KMS-11 (cell line): Measurements from ENCODE around the gene ZP1.

ENCODE experiments used
- H2AFZ ChIP-seq: fragments of 200-600 bp; sonication (generic); 2 replicates; pipeline ENCODE4 v1.6.1; 2016; ENCODE audit warnings: antibody characterized with exemption, mixed run types, low read depth
- H3K27ac ChIP-seq: fragments of 200-600 bp; sonication (generic); 2 replicates; pipeline ENCODE4 v1.6.1; 2016; ENCODE audit warnings: mild to moderate bottlenecking, mixed run types
- H3K27me3 ChIP-seq: fragments of 200-600 bp; sonication (generic); 2 replicates; pipeline ENCODE4 v1.6.1; 2017; ENCODE audit warnings: mild to moderate bottlenecking, low read depth, mixed run types, moderate library complexity; ENCODE audit not compliant: insufficient read depth
- H3K36me3 ChIP-seq: fragments of 200-600 bp; sonication (generic); 2 replicates; pipeline ENCODE4 v1.6.1; 2017; ENCODE audit warnings: mild to moderate bottlenecking, mixed run types; ENCODE audit not compliant: insufficient read depth
- H3K4me1 ChIP-seq: fragments of 200-600 bp; sonication (generic); 2 replicates; pipeline ENCODE4 v1.6.1; 2016; ENCODE audit warnings: mild to moderate bottlenecking, low read depth, mixed run types; ENCODE audit not compliant: poor library complexity, severe bottlenecking
- H3K4me2 ChIP-seq: fragments of 200-600 bp; sonication (generic); 2 replicates; pipeline ENCODE4 v1.7.0; 2016; ENCODE audit warnings: mild to moderate bottlenecking, mixed run types
- H3K4me3 ChIP-seq: fragments of 200-600 bp; sonication (generic); IDR thresholded peaks from 2 replicates; pipeline ENCODE4 v1.6.1; 2017; ENCODE audit warnings: low read depth, low read length, mixed read lengths; ENCODE audit not compliant: insufficient read depth
- H3K79me2 ChIP-seq: fragments of 200-600 bp; sonication (generic); 2 replicates; pipeline ENCODE4 v1.6.1; 2016; ENCODE audit warnings: low read depth, mixed run types; ENCODE audit not compliant: insufficient read depth
- H3K9ac ChIP-seq: fragments of 200-600 bp; sonication (generic); 2 replicates; pipeline ENCODE4 v1.6.1; 2016; ENCODE audit warnings: mild to moderate bottlenecking, mixed run types
- H4K20me1 ChIP-seq: fragments of 200-600 bp; sonication (generic); 2 replicates; pipeline ENCODE4 v1.6.1; 2016; ENCODE audit warnings: mild to moderate bottlenecking, mixed run types; ENCODE audit not compliant: insufficient read depth
- CTCF ChIP-seq: fragments of 200-600 bp; sonication (generic); conservative IDR thresholded peaks from 2 replicates; pipeline ENCODE4 v1.6.1; 2017; ENCODE audit warnings: low read depth, mild to moderate bottlenecking, antibody characterized with exemption, low read length, moderate library complexity, mixed read lengths

Gene ZP1

GRCh38 chr11:60858731-60859464 is 8.4 kb upstream of the ZP1 start:
- no peak overlapping the region for H3K4me2 ChIP-seq
- H3K27me3 ChIP-seq: no peaks in the 10 kb centered on the region
- no peak overlapping the region for H3K27ac ChIP-seq
- no peak overlapping the region for H2AFZ ChIP-seq
- H3K79me2 ChIP-seq: no peaks in the 10 kb centered on the region
- H3K36me3 ChIP-seq: no peaks in the 10 kb centered on the region
- no peak overlapping the region for H3K9ac ChIP-seq
- TF ChIP-seq CTCF: no peak
- H3K4me1 ChIP-seq: no peaks in the 10 kb centered on the region
- H3K4me3 ChIP-seq: no peak overlapping the region
- H4K20me1 ChIP-seq: no peaks in the 10 kb centered on the region

- no peak overlapping the region for H3K4me2 ChIP-seq
- H3K27ac ChIP-seq: no peak overlapping the region
- no peaks in the 10 kb centered on the region for H3K27me3 ChIP-seq
Measured at GRCh38 chr11:60859616-60860250, 7.6 kb upstream of the ZP1 start.

GRCh38 chr11:60860943-60861342 is 6.4 kb upstream of the ZP1 start:
- H3K36me3 ChIP-seq: no peaks in the 10 kb centered on the region
- H3K27ac ChIP-seq: no peak overlapping the region
- no peaks in the 10 kb centered on the region for H3K4me1 ChIP-seq
- no peaks in the 10 kb centered on the region for H4K20me1 ChIP-seq
- no peaks in the 10 kb centered on the region for H3K79me2 ChIP-seq
- H2AFZ ChIP-seq: no peak overlapping the region
- H3K4me3 ChIP-seq: no peak overlapping the region
- H3K4me2 ChIP-seq: no peak overlapping the region
- no peak overlapping the region for H3K9ac ChIP-seq
- H3K27me3 ChIP-seq: no peaks in the 10 kb centered on the region
- no peak for TF ChIP-seq CTCF

More at GRCh38 chr11:60859616-60860250, 7.6 kb upstream of the ZP1 start:
- TF ChIP-seq CTCF: no peak
- Histone ChIP-seq H2AFZ (no peak overlapping the region), H3K79me2 (no peaks in the 10 kb centered on the region), H3K4me1 (no peaks in the 10 kb centered on the region), H3K9ac (no peak overlapping the region), H4K20me1 (no peaks in the 10 kb centered on the region), H3K36me3 (no peaks in the 10 kb centered on the region), H3K4me3 (no peak overlapping the region)

- Histone ChIP-seq H3K27me3 (no peaks in the 10 kb centered on the region), H3K9ac (no peak overlapping the region), H4K20me1 (no peaks in the 10 kb centered on the region), H3K36me3 (no peaks in the 10 kb centered on the region), H3K4me1 (no peaks in the 10 kb centered on the region), H3K27ac (no peak overlapping the region), H3K4me3 (no peak overlapping the region), H3K4me2 (no peak overlapping the region), H3K79me2 (no peaks in the 10 kb centered on the region), H2AFZ (no peak overlapping the region)
- no peak for TF ChIP-seq CTCF
Measured at GRCh38 chr11:60862171-60862570, 5.2 kb upstream of the ZP1 start.
